ENCODE data around the gene SLC25A27. TPM values are rescaled to one million over a fixed set of nuclear protein-coding genes. Genes with fewer than 3 reads are reported as not detected.

Gene SLC25A27
- total RNA-seq, 1 experiment from 2014 or later: not detected

DNA sequence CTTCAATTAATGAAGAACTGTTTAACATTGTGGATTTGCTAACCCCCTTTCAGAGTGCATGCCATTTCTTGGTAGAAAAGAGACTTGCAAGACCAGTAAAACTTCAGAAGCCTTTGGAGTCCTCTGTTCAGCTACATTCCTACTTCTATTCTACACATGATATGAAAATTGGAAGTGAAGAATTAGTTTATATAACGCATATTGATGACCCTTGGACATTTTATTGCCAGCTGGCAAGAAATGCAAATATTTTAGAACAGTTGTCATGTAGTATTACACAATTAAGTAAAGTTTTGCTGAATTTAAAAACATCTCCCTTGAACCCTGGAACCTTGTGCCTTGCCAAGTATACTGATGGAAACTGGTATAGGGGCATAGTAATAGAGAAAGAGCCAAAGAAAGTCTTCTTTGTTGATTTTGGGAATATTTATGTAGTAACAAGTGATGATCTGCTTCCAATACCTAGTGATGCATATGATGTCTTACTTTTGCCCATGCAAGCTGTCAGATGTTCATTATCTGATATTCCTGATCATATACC, 38.2 kb downstream of the SLC25A27 start:
- in situ Hi-C loops (cut with HindIII; ENCODE audit: low sequenced_read_pairs): no loop called here
- no peak for DNase-seq (ENCODE audit: low spot score)

- DNase-seq (ENCODE audit: low spot score): no peak
- in situ Hi-C loops (cut with HindIII; ENCODE audit: low sequenced_read_pairs): no loop called here
Measured at GRCh38 chr6:46699970-46700369, 47.2 kb downstream of the SLC25A27 start.

- in situ Hi-C loops (cut with HindIII; ENCODE audit: low sequenced_read_pairs): no loop called here
- DNase-seq (ENCODE audit: low spot score): peak; percentile 46
Measured at GRCh38 chr6:46704562-46704961, 51.8 kb downstream of the SLC25A27 start.

GRCh38 chr6:46706464-46706863, 53.7 kb downstream of the SLC25A27 start:
- in situ Hi-C loops (cut with HindIII; ENCODE audit: low sequenced_read_pairs): no loop called here

DNA sequence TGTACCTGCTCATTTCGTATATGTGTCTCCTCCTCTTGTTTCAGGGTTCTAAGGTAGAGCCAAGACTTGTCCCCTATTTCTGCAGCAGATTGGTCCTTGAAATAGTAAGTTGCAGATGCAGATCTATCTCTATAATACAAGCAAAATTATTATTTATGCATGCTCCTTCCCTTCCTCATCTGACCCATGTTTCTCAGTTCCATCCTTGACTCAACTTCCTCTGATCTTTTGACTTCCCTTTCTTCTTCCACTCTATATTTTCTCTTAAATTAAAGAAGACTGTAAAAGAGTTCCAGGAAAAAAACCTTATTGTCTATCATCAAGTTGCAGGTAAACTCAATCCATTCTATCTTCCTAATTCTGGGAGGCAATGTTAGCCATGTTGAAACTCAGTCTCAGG, 58.7 kb downstream of the SLC25A27 start:
- in situ Hi-C loops (cut with HindIII; ENCODE audit: low sequenced_read_pairs): no loop called here
- no peak for DNase-seq (ENCODE audit: low spot score)

More at GRCh38 chr6:46706464-46706863, 53.7 kb downstream of the SLC25A27 start:
- DNase-seq (ENCODE audit: low spot score): no peak

- no peak for DNase-seq (ENCODE audit: low spot score)
- in situ Hi-C loops (cut with HindIII; ENCODE audit: low sequenced_read_pairs): no loop called here
Measured at GRCh38 chr6:46715141-46715540, 62.4 kb downstream of the SLC25A27 start.

- in situ Hi-C loops (cut with HindIII; ENCODE audit: low sequenced_read_pairs): no loop called here
- no peak for DNase-seq (ENCODE audit: low spot score)
Measured at GRCh38 chr6:46719099-46719498, 66.3 kb downstream of the SLC25A27 start.

GRCh38 chr6:46720401-46720800, 67.6 kb downstream of the SLC25A27 start:
- in situ Hi-C loops (cut with HindIII; ENCODE audit: low sequenced_read_pairs): no loop called here
- DNase-seq (ENCODE audit: low spot score): no peak

Other genes starting within 250 kb of the SLC25A27 start
- not detected in 2 replicates for gene RCAN2, start 161.5 kb upstream of the SLC25A27 start, total RNA-seq (2014; rRNA removed; shearing (Covaris generic))
- gene CYP39A1, start 157 bp upstream of the SLC25A27 start, total RNA-seq (2014; rRNA removed; shearing (Covaris generic)): not detected in 2 replicates
- gene TDRD6, start 34.9 kb downstream of the SLC25A27 start, total RNA-seq (2014; rRNA removed; shearing (Covaris generic)): not detected in 2 replicates
- gene PLA2G7, start 82.4 kb downstream of the SLC25A27 start, total RNA-seq (2014; rRNA removed; shearing (Covaris generic)): not detected in 2 replicates
- not detected in 2 replicates for gene ANKRD66, start 94.0 kb downstream of the SLC25A27 start, total RNA-seq (2014; rRNA removed; shearing (Covaris generic))
- not detected in 2 replicates for gene MEP1A, start 140.4 kb downstream of the SLC25A27 start, total RNA-seq (2014; rRNA removed; shearing (Covaris generic))

Measured in G401 (cell line).